GM12878 (cell line): Measurements from ENCODE around the gene MESD. TPM values are rescaled to one million over a fixed set of nuclear protein-coding genes. Genes with fewer than 3 reads are reported as not detected.

Experiments
- ATAC-seq: fragments of 200-7000 bp; cut with Tn5 transposase; 3 replicates; pipeline ENCODE4 v1.9.1; 2020; ENCODE audit warnings: mild to moderate bottlenecking, moderate library complexity
- BruUV-seq: library from RNA; stranded (reverse); fragments of 400-500 nt; replicated peaks from 2 replicates; lab custom pipeline; 2021; lab: Mats Ljungman, UMichigan
- CTCF ChIA-PET: fragments of 300-600 bp; sonication (Branson Sonifier 250); formaldehyde crosslinking; extraction: SDS; loops from one replicate; lab custom pipeline; 2021; ENCODE audit warnings: inconsistent platforms; lab: Yijun Ruan, JAX
- POLR2A ChIA-PET: fragments of 350-600 bp; formaldehyde crosslinking; extraction: SDS; loops from one replicate; lab custom pipeline; 2021; ENCODE audit warnings: inconsistent platforms; lab: Charles Lee
- RAD21 ChIA-PET: fragments of 300-600 bp; sonication (Branson Sonifier 250); formaldehyde crosslinking; loops from one replicate; lab custom pipeline; 2023; ENCODE audit warnings: antibody characterized with exemption; ENCODE audit not compliant: unreplicated experiment; lab: Charles Lee
- SMC1A ChIA-PET: fragments of 300-600 bp; sonication (Branson Sonifier 250); formaldehyde crosslinking; loops from one replicate; lab custom pipeline; 2023; ENCODE audit not compliant: unreplicated experiment, uncharacterized antibody; lab: Charles Lee
- DNase-seq: peaks from one replicate; pipeline ENCODE4 v3.0.0-alpha.2; 2011; ENCODE audit warnings: low read depth, low spot score
- FAIRE-seq: peaks from 3 replicates; lab custom pipeline; 2011; peaks lifted over from hg19 to GRCh38; lab: Jason Lieb, UNC
- H2AFZ ChIP-seq: 2 replicates; pipeline ENCODE4 v1.6.0; 2011; ENCODE audit warnings: low read depth, low read length, control low read depth; ENCODE audit not compliant: control insufficient read depth
- H3K27ac ChIP-seq: 2 replicates; pipeline ENCODE4 v1.5.1; 2011; ENCODE audit warnings: control low read depth; ENCODE audit not compliant: control insufficient read depth, insufficient read depth
- H3K27me3 ChIP-seq, 2 experiments: replicated peaks in 1 of 2; 2 replicates each; pipeline versions ENCODE4 v1.6.0 to v1.6.1; 2011; ENCODE audit warnings: low read length in 1 of 2; ENCODE audit not compliant: control insufficient read depth in 2 of 2, insufficient read depth in 2 of 2
- H3K36me3 ChIP-seq, 2 experiments: 2 replicates each; pipeline ENCODE4 v1.5.1; 2011; ENCODE audit warnings: low read length in 1 of 2; ENCODE audit not compliant: control insufficient read depth in 2 of 2, insufficient read depth in 2 of 2
- H3K4me1 ChIP-seq: 2 replicates; pipeline ENCODE4 v1.6.1; 2011; ENCODE audit warnings: mild to moderate bottlenecking, low read length, moderate library complexity, mixed read lengths; ENCODE audit not compliant: control insufficient read depth, insufficient read depth
- H3K4me2 ChIP-seq: 2 replicates; pipeline ENCODE4 v1.6.0; 2011; ENCODE audit warnings: control low read depth; ENCODE audit not compliant: control insufficient read depth, insufficient read depth
- H3K4me3 ChIP-seq: fragments of 200-600 bp; sonication (generic); 2 replicates; pipeline ENCODE4 v1.5.1; 2016
- H3K79me2 ChIP-seq: 2 replicates; pipeline ENCODE4 v1.6.0; 2011; ENCODE audit warnings: low read length; ENCODE audit not compliant: control insufficient read depth, insufficient read depth
- H3K9ac ChIP-seq: 2 replicates; pipeline ENCODE4 v1.8.0; 2011; ENCODE audit warnings: low read length, control low read depth, mixed read lengths; ENCODE audit not compliant: control insufficient read depth, insufficient read depth
- H3K9me3 ChIP-seq: replicated peaks from 3 replicates; pipeline ENCODE4 v1.5.1; 2011; ENCODE audit warnings: mild to moderate bottlenecking, low read length; ENCODE audit not compliant: control insufficient read depth, insufficient read depth
- H4K20me1 ChIP-seq: 2 replicates; pipeline ENCODE4 v1.6.0; 2011; ENCODE audit not compliant: control insufficient read depth, insufficient read depth
- BCLAF1 ChIP-seq: fragments of 450-650 bp; IDR thresholded peaks from 2 replicates; pipeline ENCODE4 v1.6.1; 2017; ENCODE audit warnings: antibody characterized with exemption, mild to moderate bottlenecking, moderate library complexity
- CTCF ChIP-seq, 3 experiments: IDR thresholded peaks in 2 of 3; conservative IDR thresholded peaks in 1 of 3; 2 replicates each; pipeline ENCODE4 v1.5.1; 2011; ENCODE audit warnings: low read depth in 3 of 3, low read length in 3 of 3, mild to moderate bottlenecking in 3 of 3, control low read depth in 2 of 3, moderate library complexity in 2 of 3, inconsistent platforms in 1 of 3, mixed read lengths in 1 of 3; ENCODE audit not compliant: control insufficient read depth in 2 of 3, insufficient read depth in 1 of 3; ENCODE audit errors: extremely low read depth in 1 of 3
- GATAD2B ChIP-seq: fragments of 450-650 bp; conservative IDR thresholded peaks from 2 replicates; pipeline ENCODE4 v1.6.1; 2017; ENCODE audit warnings: low read depth, mild to moderate bottlenecking, moderate library complexity
- HDAC6 ChIP-seq: fragments of 200-600 bp; sonication (generic); IDR thresholded peaks from one replicate; pipeline ENCODE4 v1.8.0; 2017; ENCODE audit warnings: antibody characterized with exemption; ENCODE audit not compliant: unreplicated experiment
- KDM1A ChIP-seq: fragments of 200-600 bp; sonication (generic); IDR thresholded peaks from 2 replicates; pipeline ENCODE4 v1.6.1; 2016; ENCODE audit warnings: borderline replicate concordance
- NR2F1 ChIP-seq: fragments of 450-650 bp; conservative IDR thresholded peaks from 2 replicates; pipeline ENCODE4 v1.6.1; 2017; ENCODE audit warnings: mild to moderate bottlenecking
- RAD51 ChIP-seq: fragments of 450-650 bp; IDR thresholded peaks from 2 replicates; pipeline ENCODE4 v1.6.1; 2016; ENCODE audit warnings: moderate library complexity, mild to moderate bottlenecking, inconsistent platforms
- RBBP5 ChIP-seq: fragments of 200-600 bp; sonication (generic); conservative IDR thresholded peaks from 2 replicates; pipeline ENCODE4 v1.6.1; 2016
- SIN3A ChIP-seq: IDR thresholded peaks from 2 replicates; pipeline ENCODE4 v1.6.1; 2012; ENCODE audit warnings: low read depth, low read length, improper control_type of control experiment
- SUPT20H ChIP-seq: IDR thresholded peaks from 2 replicates; pipeline ENCODE4 v1.6.1; 2011; ENCODE audit warnings: low read depth, mild to moderate bottlenecking, low read length, moderate library complexity, borderline replicate concordance; ENCODE audit not compliant: control insufficient read depth
- TCF12 ChIP-seq: IDR thresholded peaks from 2 replicates; pipeline ENCODE4 v1.6.1; 2011; ENCODE audit warnings: low read depth, mild to moderate bottlenecking, low read length
- ZBTB4 ChIP-seq: fragments of 450-650 bp; formaldehyde crosslinking; IDR thresholded peaks from 2 replicates; pipeline ENCODE4 v1.4.0; 2022; ENCODE audit warnings: mild to moderate bottlenecking, moderate library complexity
- ZNF384 ChIP-seq: IDR thresholded peaks from 2 replicates; pipeline ENCODE4 v1.6.1; 2012; ENCODE audit warnings: low read depth, mild to moderate bottlenecking, low read length, improper control_type of control experiment, borderline replicate concordance
- WGBS: methylation state at CpG from one replicate; pipeline ENCODE4 v1.1.6; 2016; ENCODE audit warnings: low lambda C conversion rate; ENCODE audit not compliant: insufficient replicate concordance, insufficient coverage; ENCODE audit errors: missing lambda C conversion rate; 5-methylcytosine and 5-hydroxymethylcytosine counted together
- in situ Hi-C: fragments of 300-500 bp; cut with MboI; formaldehyde crosslinking; loops from 9 replicates; pipeline ENCODE4 v1.14.3; 2018; ENCODE audit warnings: mixed read lengths
- intact Hi-C: fragments of 100-400 bp; cut with micrococcal nuclease; formaldehyde crosslinking; loops from one replicate; pipeline ENCODE4 v1.14.2; 2022; ENCODE audit not compliant: unreplicated experiment
- polyA plus RNA-seq, 11 experiments: library from polyadenylated mRNA; depleted of rRNA in 4 of 11; unstranded in 6 of 11; stranded (reverse) in 5 of 11; fragments of >200 nt; fragmentation: Nextera tagmentation in 4 of 11; fragmentation: Illumina TruSeq in 1 of 11; extraction: Ambion mirVana in 4 of 11; extraction: Trizol in 1 of 11; gene quantifications; 1 replicate in 1 of 11; 2 replicates in 10 of 11; pipeline versions ENCODE4 v1.2.1 to v1.2.3, GENCODE V29; 2011 to 2016; ENCODE audit warnings: inconsistent platforms in 2 of 11, missing spikeins in 2 of 11, low read depth in 1 of 11
- total RNA-seq, 4 experiments: library from RNA; depleted of rRNA in 3 of 4; stranded (reverse); fragments of >200 nt in 3 of 4; fragmentation: Illumina TruSeq in 1 of 4; extraction: Trizol in 1 of 4; gene quantifications; 2 replicates each; pipeline versions ENCODE4 v1.2.1 to v1.2.3, GENCODE V29; 2013 to 2021

Gene MESD
- total and polyA plus RNA-seq, 10 of the 15 experiments (the other 5 are each of a cell fraction or from before 2014, with no cell fraction given), result 10.2 to 39.8 (median 20.9) TPM

- ChIA-PET POLR2A (no interaction called here), RAD21 (interaction anchor here (1.0 to 1.5 kb wide), 2 partner anchors 9 to 234 kb away, joined by 3 read pairs; no protein-coding TSS in a partner anchor), SMC1A (interaction anchor here (1.0 to 1.5 kb wide), 3 partner anchors 13 to 34 kb away, joined by 3 to 5 read pairs (median 3); no protein-coding TSS in a partner anchor), CTCF (interaction anchor here (0.6 to 1.3 kb wide), 4 partner anchors 13 to 242 kb away, joined by 3 read pairs; no protein-coding TSS in a partner anchor)
- peaks cover 5% of the 10 kb centered on the region for H3K9me3 ChIP-seq
- intact Hi-C loops (no loop called here), in situ Hi-C loops (no loop called here)
- FAIRE-seq (no peak), DNase-seq (no peak), ATAC-seq (no peak)
- no TSS peak for BruUV-seq
- no peak overlapping the region for H3K27ac ChIP-seq
- TF ChIP-seq SIN3A (no peak), ZBTB4 (CRISPR knock-in tag) (no peak), ZNF384 (no peak), GATAD2B (no peak), NR2F1 (no peak), SUPT20H (no peak), TCF12 (no peak), HDAC6 (no peak), RBBP5 (no peak), RAD51 (no peak), KDM1A (no peak), BCLAF1 (no peak), CTCF (IDR thresholded peaks at IDR 0.05 in 2 of 3, conservative IDR thresholded peaks at IDR 0.05 in 1 of 3; ENCODE audit: control insufficient read depth in 2 of 3, extremely low read depth in 1 of 3, insufficient read depth in 1 of 3, low read depth in 3 of 3, low read length in 3 of 3) (no peak)
- H3K27me3 ChIP-seq, result no peaks in the 10 kb centered on the region
- H3K4me2 ChIP-seq, result no peak overlapping the region
- no peak overlapping the region for H3K4me3 ChIP-seq
- no peak overlapping the region for H2AFZ ChIP-seq
- no peaks in the 10 kb centered on the region for H3K36me3 ChIP-seq
- 0% methylated on average over 1 of the region's 1 CpG for WGBS
- H3K4me1 ChIP-seq, result no peaks in the 10 kb centered on the region; the same call in 1 of the 2 replicates
- no peaks in the 10 kb centered on the region for H3K79me2 ChIP-seq
- H3K9ac ChIP-seq, result no peak overlapping the region
- H4K20me1 ChIP-seq, result no peaks in the 10 kb centered on the region
Observed at GRCh38 chr15:81032818-81033217, 43.2 kb upstream of the MESD start.
